RWPE1 (cell line): ENCODE data around the gene RIF1.

Experiments used
- CTCF ChIA-PET: fragments of 350-600 bp; sonication (Branson Sonifier 250); formaldehyde crosslinking; extraction: SDS; loops from one replicate; lab custom pipeline; 2021; lab: Yijun Ruan, JAX
- POLR2A ChIA-PET: fragments of 400-600 bp; formaldehyde crosslinking; extraction: SDS; loops from one replicate; lab custom pipeline; 2020; ENCODE audit warnings: antibody characterized with exemption; ENCODE audit not compliant: low non-redundant PET; lab: Yijun Ruan, JAX
- DNase-seq: peaks from one replicate; pipeline ENCODE4 v3.0.0; 2012; ENCODE audit warnings: low spot score
- H3K27ac ChIP-seq: fragments of 450-650 bp; 2 replicates; pipeline ENCODE4 v1.5.1; 2017
- CTCF ChIP-seq: fragments of 450-650 bp; conservative IDR thresholded peaks from 2 replicates; pipeline ENCODE4 v1.5.1; 2017; ENCODE audit warnings: low read depth, mild to moderate bottlenecking

RIF1 gene

GRCh38 chr2:151380580-151381235 is 29.0 kb upstream of the RIF1 start:
- no peak for DNase-seq
- H3K27ac ChIP-seq: no peak overlapping the region
- CTCF ChIA-PET: no interaction called here
- POLR2A ChIA-PET: no interaction called here
- TF ChIP-seq CTCF: no peak

GRCh38 chr2:151381266-151381665 is 28.4 kb upstream of the RIF1 start:
- ChIA-PET POLR2A (no interaction called here), CTCF (no interaction called here)
- DNase-seq: no peak
- no peak for TF ChIP-seq CTCF
- H3K27ac ChIP-seq: no peak overlapping the region

GRCh38 chr2:151388011-151388410 is 21.7 kb upstream of the RIF1 start:
- no peak for DNase-seq
- CTCF ChIA-PET: interaction anchor here (0.6 kb wide), 1 partner anchor 1790 kb away, joined by 4 read pairs; no protein-coding TSS in a partner anchor
- TF ChIP-seq CTCF: no peak
- no peak overlapping the region for H3K27ac ChIP-seq
- POLR2A ChIA-PET: no interaction called here

- TF ChIP-seq CTCF: no peak
- DNase-seq: no peak
- ChIA-PET CTCF (interaction anchor here (0.5 kb wide), 1 partner anchor 143 kb away, joined by 5 read pairs; no protein-coding TSS in a partner anchor), POLR2A (no interaction called here)
- no peak overlapping the region for H3K27ac ChIP-seq
Observed at GRCh38 chr2:151391436-151391835, 18.3 kb upstream of the RIF1 start.

GRCh38 chr2:151394509-151394908 is 15.2 kb upstream of the RIF1 start:
- ChIA-PET POLR2A (no interaction called here), CTCF (no interaction called here)
- no peak for TF ChIP-seq CTCF
- no peak overlapping the region for H3K27ac ChIP-seq
- DNase-seq: no peak

- no peak for DNase-seq
- CTCF ChIA-PET: no interaction called here
- no peak overlapping the region for H3K27ac ChIP-seq
- POLR2A ChIA-PET: no interaction called here
- TF ChIP-seq CTCF: no peak
Observed at GRCh38 chr2:151395509-151396374, 14.0 kb upstream of the RIF1 start.
